ENCODE data around the gene ROM1. TPM values are rescaled to one million over a fixed set of nuclear protein-coding genes. Genes with fewer than 3 reads are reported as not detected.
A peak's percentile ranks its signal among the peaks of the same experiment; 100 is the strongest.

Gene ROM1
- total RNA-seq, 1 donor from 2014 or later = 2.4 TPM

- Mint-ChIP-seq H3K4me1 (ENCODE audit: low read depth) (peaks cover 40% of the 10 kb centered on the region), H3K4me3 (ENCODE audit: unreplicated experiment) (peak within 1 kb of the TSS; percentile 80), H3K9me3 (ENCODE audit: low read depth) (no peaks in the 10 kb centered on the region), H3K27me3 (ENCODE audit: low read depth) (no peaks in the 10 kb centered on the region), H3K27ac (ENCODE audit: unreplicated experiment) (peak within 1 kb of the TSS; percentile 81), H3K36me3 (ENCODE audit: low read depth) (peaks cover 19% of the 10 kb centered on the region)
- TF ChIP-seq, protein P1, sequence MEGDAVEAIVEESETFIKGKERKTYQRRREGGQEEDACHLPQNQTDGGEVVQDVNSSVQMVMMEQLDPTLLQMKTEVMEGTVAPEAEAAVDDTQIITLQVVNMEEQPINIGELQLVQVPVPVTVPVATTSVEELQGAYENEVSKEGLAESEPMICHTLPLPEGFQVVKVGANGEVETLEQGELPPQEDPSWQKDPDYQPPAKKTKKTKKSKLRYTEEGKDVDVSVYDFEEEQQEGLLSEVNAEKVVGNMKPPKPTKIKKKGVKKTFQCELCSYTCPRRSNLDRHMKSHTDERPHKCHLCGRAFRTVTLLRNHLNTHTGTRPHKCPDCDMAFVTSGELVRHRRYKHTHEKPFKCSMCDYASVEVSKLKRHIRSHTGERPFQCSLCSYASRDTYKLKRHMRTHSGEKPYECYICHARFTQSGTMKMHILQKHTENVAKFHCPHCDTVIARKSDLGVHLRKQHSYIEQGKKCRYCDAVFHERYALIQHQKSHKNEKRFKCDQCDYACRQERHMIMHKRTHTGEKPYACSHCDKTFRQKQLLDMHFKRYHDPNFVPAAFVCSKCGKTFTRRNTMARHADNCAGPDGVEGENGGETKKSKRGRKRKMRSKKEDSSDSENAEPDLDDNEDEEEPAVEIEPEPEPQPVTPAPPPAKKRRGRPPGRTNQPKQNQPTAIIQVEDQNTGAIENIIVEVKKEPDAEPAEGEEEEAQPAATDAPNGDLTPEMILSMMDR (IDR thresholded peaks at IDR 0.05) = peak; percentile 3
- DNase-seq (ENCODE audit: low spot score) = peak; percentile 99
Measured at GRCh38 chr11:62601372-62602140, 11.5 kb upstream of the ROM1 start, which contains the start of gene MTA2. Gene MTA2, minus strand, starts transcription at chr11:62601865. Its CDS starts 415 bp downstream, at chr11:62601450.

- TF ChIP-seq, protein P1 (IDR thresholded peaks at IDR 0.05) = no peak
- H3K27me3 Mint-ChIP-seq (ENCODE audit: low read depth) = no peaks in the 10 kb centered on the region
- no peaks in the 10 kb centered on the region for H3K9me3 Mint-ChIP-seq (ENCODE audit: low read depth)
- peak overlapping the region; percentile 80 for H3K4me3 Mint-ChIP-seq (ENCODE audit: unreplicated experiment)
- no peak for DNase-seq (ENCODE audit: low spot score)
- peaks cover 17% of the 10 kb centered on the region for H3K36me3 Mint-ChIP-seq (ENCODE audit: low read depth)
- peak overlapping the region; percentile 81 for H3K27ac Mint-ChIP-seq (ENCODE audit: unreplicated experiment)
- peaks cover 40% of the 10 kb centered on the region for H3K4me1 Mint-ChIP-seq (ENCODE audit: low read depth)
Measured at GRCh38 chr11:62602141-62603071, 10.7 kb upstream of the ROM1 start.

GRCh38 chr11:62603072-62603408 lies 10.0 kb upstream of the ROM1 start:
- H3K27me3 Mint-ChIP-seq (ENCODE audit: low read depth) = no peaks in the 10 kb centered on the region
- peaks cover 40% of the 10 kb centered on the region for H3K4me1 Mint-ChIP-seq (ENCODE audit: low read depth)
- TF ChIP-seq, protein P1 (IDR thresholded peaks at IDR 0.05) = no peak
- no peak overlapping the region for H3K4me3 Mint-ChIP-seq (ENCODE audit: unreplicated experiment)
- H3K36me3 Mint-ChIP-seq (ENCODE audit: low read depth) = peaks cover 14% of the 10 kb centered on the region
- H3K27ac Mint-ChIP-seq (ENCODE audit: unreplicated experiment) = peak overlapping the region; percentile 1
- no peaks in the 10 kb centered on the region for H3K9me3 Mint-ChIP-seq (ENCODE audit: low read depth)
- DNase-seq (ENCODE audit: low spot score) = no peak

- no peaks in the 10 kb centered on the region for H3K27me3 Mint-ChIP-seq (ENCODE audit: low read depth)
- H3K27ac Mint-ChIP-seq (ENCODE audit: unreplicated experiment) = no peak overlapping the region
- DNase-seq (ENCODE audit: low spot score) = no peak
- H3K36me3 Mint-ChIP-seq (ENCODE audit: low read depth) = peaks cover 11% of the 10 kb centered on the region
- H3K4me1 Mint-ChIP-seq (ENCODE audit: low read depth) = peaks cover 37% of the 10 kb centered on the region
- no peak overlapping the region for H3K4me3 Mint-ChIP-seq (ENCODE audit: unreplicated experiment)
- TF ChIP-seq, protein P1 (IDR thresholded peaks at IDR 0.05) = no peak
- no peaks in the 10 kb centered on the region for H3K9me3 Mint-ChIP-seq (ENCODE audit: low read depth)
Measured at GRCh38 chr11:62603776-62604299, 9.2 kb upstream of the ROM1 start.
